Upper lobe of left lung (tissue), 6 donors: Measurements from ENCODE around the gene UVSSA. TPM values are rescaled to one million over a fixed set of nuclear protein-coding genes. Genes with fewer than 3 reads are reported as not detected.

Source experiments
- ATAC-seq, 2 donors: fragments of 200-7000 bp; cut with Tn5 transposase; one replicate each; pipeline ENCODE4 v1.9.1; 2022; ENCODE audit warnings: mild to moderate bottlenecking in 2 of 2, moderate library complexity in 2 of 2; ENCODE audit not compliant: low FRiP score in 2 of 2
- DNase-seq, 2 donors: peaks; one replicate each; pipeline ENCODE4 v3.0.0-alpha.2; 2019 to 2020
- H3K27ac ChIP-seq, 4 donors: fragments of 200-600 bp; sonication (generic); one replicate each; pipeline ENCODE4 v1.5.1; 2016 to 2019
- H3K27me3 ChIP-seq, 4 donors: fragments of 200-600 bp; sonication (generic); one replicate each; pipeline ENCODE4 v1.5.1; 2017 to 2019
- H3K36me3 ChIP-seq, 4 donors: fragments of 200-600 bp; sonication (generic); one replicate each; pipeline ENCODE4 v1.5.1; 2016 to 2019
- H3K4me1 ChIP-seq, 4 donors: fragments of 200-600 bp; sonication (generic); one replicate each; pipeline ENCODE4 v1.5.1; 2018 to 2019
- H3K4me3 ChIP-seq, 4 donors: fragments of 200-600 bp; sonication (generic); one replicate each; pipeline ENCODE4 v1.5.1; 2017 to 2019; ENCODE audit warnings: mild to moderate bottlenecking in 2 of 4, moderate library complexity in 1 of 4
- H3K9me3 ChIP-seq, 4 donors: fragments of 200-600 bp; sonication (generic); one replicate each; pipeline ENCODE4 v1.5.1; 2018 to 2019
- CTCF ChIP-seq, 6 experiments: fragments of 450-650 bp in 4 of 6; fragments of 200-600 bp in 2 of 6; sonication (generic) in 2 of 6; IDR thresholded peaks; one replicate each; pipeline ENCODE4 v1.5.1; 2016 to 2019; ENCODE audit warnings: antibody characterized with exemption in 6 of 6
- EP300 ChIP-seq, 4 donors: sonication (generic); formaldehyde crosslinking; IDR thresholded peaks; one replicate each; pipeline ENCODE4 v1.5.1; 2017; ENCODE audit warnings: antibody characterized with exemption in 4 of 4, control low read depth in 2 of 4
- POLR2A ChIP-seq, 4 donors: fragments of 450-650 bp; IDR thresholded peaks; one replicate each; pipeline ENCODE4 v1.5.1; 2016 to 2017; ENCODE audit warnings: antibody characterized with exemption in 4 of 4, mild to moderate bottlenecking in 2 of 4
- POLR2AphosphoS5 ChIP-seq, 2 donors: sonication (generic); formaldehyde crosslinking; IDR thresholded peaks; one replicate each; pipeline ENCODE4 v1.5.1; 2017; ENCODE audit warnings: antibody characterized with exemption in 2 of 2
- WGBS, 2 donors: methylation state at CpG; one replicate each; pipeline ENCODE4 v1.1.5; 2017 to 2018; 5-methylcytosine and 5-hydroxymethylcytosine counted together
- total RNA-seq, 6 donors: library from RNA; depleted of rRNA in 4 of 6; stranded (reverse); fragments of >200 nt in 4 of 6; gene quantifications; one replicate each; pipeline versions ENCODE4 v1.1.0 to v1.2.1, GENCODE V29; 2016 to 2021
- donor health status: DM: no; HTN: no; CAD: no; lungs with moderate emphysema.
- donor health status: DM: no; HTN: yes; CAD: no; lungs with severe emphysema.

The UVSSA gene
- total RNA-seq, 6 donors from 2014 or later = 15.2 to 138 (median 46.5) TPM

DNA sequence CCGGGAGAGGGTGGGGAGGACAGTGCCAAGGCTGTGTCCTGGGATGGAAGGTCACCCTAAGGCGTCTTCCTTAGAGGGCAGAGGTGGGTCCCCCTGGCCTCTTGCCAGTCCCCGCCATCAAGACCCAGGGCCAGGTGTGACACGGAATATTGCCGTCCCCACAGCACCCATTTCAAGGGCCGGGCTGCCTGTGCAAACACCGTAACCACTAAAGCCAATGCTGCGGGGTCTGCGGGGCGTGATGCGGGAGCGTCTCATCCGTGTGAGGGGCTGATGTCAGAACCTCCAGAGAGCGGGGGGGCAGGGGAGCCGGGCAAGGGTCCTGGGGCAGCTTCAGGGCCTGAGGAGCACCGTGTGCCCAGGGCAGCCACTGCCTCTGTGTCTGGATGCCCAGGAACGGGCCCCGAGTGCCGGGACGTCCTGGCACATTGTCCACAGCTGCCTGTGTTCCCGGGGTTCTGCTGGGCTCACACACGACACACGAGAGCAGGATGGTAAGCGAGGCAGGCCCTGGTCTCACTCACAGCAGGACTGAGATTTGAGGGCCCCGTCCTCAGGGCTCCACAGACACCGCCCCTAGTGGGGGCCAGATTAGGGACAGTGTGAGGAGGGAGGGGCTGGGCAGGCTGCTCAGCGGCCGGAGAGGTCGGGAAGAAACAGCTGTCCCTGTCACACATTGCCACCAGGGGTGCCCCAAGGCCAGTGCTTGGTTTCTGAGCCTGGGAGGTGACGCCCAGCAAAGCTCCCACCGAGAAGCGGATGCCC is 30.0 kb downstream of the UVSSA start:
- 95% methylated on average over 27 of the region's 32 CpGs; no CpG with 5 or more reads in 1 of the 2 donors for WGBS, 2 donors
- ATAC-seq (no peak), DNase-seq (peak in 1 of 2 donors; percentile 69)
- Histone ChIP-seq H3K9me3 (no peaks in the 10 kb centered on the region), H3K4me1 (no peaks in the 10 kb centered on the region), H3K36me3 (peaks cover 14 to 66% (median 39%) of the 10 kb centered on the region in 4 donors), H3K27me3 (no peaks in the 10 kb centered on the region), H3K27ac (no peak overlapping the region), H3K4me3 (no peak overlapping the region)
- TF ChIP-seq POLR2AphosphoS5 (IDR thresholded peaks at IDR 0.05) = no peak
- TF ChIP-seq POLR2A (IDR thresholded peaks at IDR 0.05) = no peak
- TF ChIP-seq EP300 (IDR thresholded peaks at IDR 0.05) = no peak
- no peak for TF ChIP-seq CTCF (IDR thresholded peaks at IDR 0.05)

DNA sequence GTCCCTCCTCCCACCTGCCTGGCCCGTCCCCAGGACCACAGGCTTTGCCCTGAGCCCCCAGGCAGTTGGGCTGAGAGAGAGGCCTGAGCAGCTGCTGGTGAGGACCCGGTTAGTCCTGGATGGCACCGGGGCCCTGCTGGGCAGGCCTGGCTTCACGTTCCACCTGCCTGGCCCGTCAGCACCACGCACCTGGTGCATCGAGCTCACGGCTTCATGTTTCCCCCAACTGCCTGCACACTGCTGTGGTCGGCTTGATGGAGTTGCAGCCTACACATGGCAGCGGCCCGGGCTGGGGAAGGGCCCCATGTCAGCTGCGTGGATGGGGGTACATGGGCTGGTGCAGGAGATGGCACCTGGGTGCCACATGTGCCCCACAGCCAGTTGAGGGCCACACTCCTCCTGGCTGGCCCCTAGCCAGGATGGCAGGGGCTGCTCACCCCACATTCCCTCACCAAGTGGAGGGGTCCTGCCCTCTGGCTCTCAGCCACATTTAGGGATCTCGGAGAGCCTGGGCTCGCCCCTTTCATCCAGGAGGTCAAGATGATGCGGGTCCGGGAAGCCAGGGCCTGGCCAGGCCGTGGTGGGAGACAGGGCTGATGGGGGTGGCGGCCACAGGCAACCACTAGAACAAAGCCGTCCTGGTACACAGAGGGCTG is 30.7 kb downstream of the UVSSA start:
- Histone ChIP-seq H3K27me3 (no peaks in the 10 kb centered on the region), H3K4me3 (no peak overlapping the region), H3K4me1 (no peaks in the 10 kb centered on the region), H3K9me3 (no peaks in the 10 kb centered on the region), H3K36me3 (peaks cover 11 to 66% (median 38%) of the 10 kb centered on the region in 4 donors), H3K27ac (no peak overlapping the region)
- no peak for TF ChIP-seq CTCF (IDR thresholded peaks at IDR 0.05)
- TF ChIP-seq POLR2AphosphoS5 (IDR thresholded peaks at IDR 0.05) = no peak
- no peak for TF ChIP-seq POLR2A (IDR thresholded peaks at IDR 0.05)
- TF ChIP-seq EP300 (IDR thresholded peaks at IDR 0.05) = no peak
- DNase-seq = peak in 1 of 2 donors; percentile 66
- ATAC-seq = no peak
- 95 to 100% methylated on average over 5 to 14 of the region's 19 CpGs for WGBS, 2 donors

- no peak for ATAC-seq
- no peak for TF ChIP-seq POLR2AphosphoS5 (IDR thresholded peaks at IDR 0.05)
- Histone ChIP-seq H3K36me3 (peaks cover 11 to 66% (median 43%) of the 10 kb centered on the region in 4 donors), H3K27ac (no peak overlapping the region), H3K4me3 (no peak overlapping the region), H3K4me1 (no peaks in the 10 kb centered on the region), H3K27me3 (no peaks in the 10 kb centered on the region), H3K9me3 (no peaks in the 10 kb centered on the region)
- peak in 1 of 2 donors; percentile 70 for DNase-seq
- WGBS, 2 donors = 91 to 93% methylated on average over 11 to 26 of the region's 30 CpGs
Observed at GRCh38 chr4:1378559-1379231, 31.7 kb downstream of the UVSSA start.

GRCh38 chr4:1379351-1379781 is 32.4 kb downstream of the UVSSA start:
- 84% methylated on average over 12 of the region's 27 CpGs; no CpG with 5 or more reads in 1 of the 2 donors for WGBS, 2 donors
- TF ChIP-seq CTCF (IDR thresholded peaks at IDR 0.05) = no peak
- TF ChIP-seq EP300 (IDR thresholded peaks at IDR 0.05) = no peak
- TF ChIP-seq POLR2AphosphoS5 (IDR thresholded peaks at IDR 0.05) = no peak
- no peak for TF ChIP-seq POLR2A (IDR thresholded peaks at IDR 0.05)
- Histone ChIP-seq H3K4me3 (no peak overlapping the region), H3K9me3 (no peaks in the 10 kb centered on the region), H3K36me3 (peaks cover 11 to 66% (median 46%) of the 10 kb centered on the region in 4 donors), H3K27ac (no peak overlapping the region), H3K4me1 (no peaks in the 10 kb centered on the region), H3K27me3 (no peaks in the 10 kb centered on the region)
- ATAC-seq = no peak
- DNase-seq = no peak

GRCh38 chr4:1379801-1380331 is 32.9 kb downstream of the UVSSA start:
- WGBS, 2 donors = 94 to 96% methylated on average over 5 to 19 of the region's 31 CpGs
- peaks cover 11 to 66% (median 45%) of the 10 kb centered on the region in 4 donors for H3K36me3 ChIP-seq

More at GRCh38 chr4:1379801-1380331, 32.9 kb downstream of the UVSSA start:
- TF ChIP-seq POLR2A (IDR thresholded peaks at IDR 0.05) = no peak
- TF ChIP-seq CTCF (IDR thresholded peaks at IDR 0.05) = no peak
- TF ChIP-seq POLR2AphosphoS5 (IDR thresholded peaks at IDR 0.05) = no peak
- TF ChIP-seq EP300 (IDR thresholded peaks at IDR 0.05) = no peak
- no peak overlapping the region for H3K4me3 ChIP-seq
- ATAC-seq = no peak
- DNase-seq = peak in 1 of 2 donors; percentile 75
- no peaks in the 10 kb centered on the region for H3K4me1 ChIP-seq
- no peak overlapping the region for H3K27ac ChIP-seq
- H3K9me3 ChIP-seq = no peaks in the 10 kb centered on the region
- H3K27me3 ChIP-seq = no peaks in the 10 kb centered on the region
